Posterior vena cava (tissue), 2 donors: Measurements from ENCODE around the gene KRT36. TPM values are rescaled to one million over a fixed set of nuclear protein-coding genes. Genes with fewer than 3 reads are reported as not detected.

Source experiments
- DNase-seq: peaks from one replicate; pipeline ENCODE4 v3.0.0-alpha.2; 2020; ENCODE audit warnings: low spot score
- intact Hi-C, 2 donors: fragments of 100-400 bp; cut with DNase I; formaldehyde crosslinking; loops; one replicate each; pipeline versions ENCODE4 v1.14.1 to v1.14.2; 2022 to 2023
- total RNA-seq, 2 donors: library from RNA; stranded (reverse); fragmentation: NEBNext Ultra II Directional; extraction: Animal tissue kit (Norgen Biotek cat#: 25700); gene quantifications; one replicate each; pipeline ENCODE4 v1.2.1, GENCODE V29; 2021
- donor health status: DM: yes; HTN: yes; CAD: no.
- donor health status: DM: yes; HTN: yes; CAD: no.

The KRT36 gene
- total RNA-seq, 2 donors from 2014 or later: not detected

DNA sequence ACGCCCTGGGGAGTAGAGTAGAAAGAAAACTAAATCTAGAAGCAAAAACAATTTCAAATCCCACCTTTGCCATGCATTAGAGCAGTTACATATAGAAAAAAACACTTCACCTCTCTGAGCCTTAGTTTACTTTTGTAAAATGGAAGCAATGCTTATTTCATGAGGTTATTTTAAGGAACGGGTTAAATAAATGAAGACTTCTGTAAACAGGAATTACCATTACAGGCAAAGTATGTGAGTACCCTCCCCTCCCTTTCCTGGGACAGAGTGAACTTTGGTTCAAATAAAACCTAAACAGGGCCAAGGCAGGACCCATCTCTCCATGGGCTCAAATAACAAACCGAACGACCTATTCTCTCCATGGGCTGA is 33.5 kb upstream of the KRT36 start:
- no peak for DNase-seq
- intact Hi-C loops: no loop called here

DNA sequence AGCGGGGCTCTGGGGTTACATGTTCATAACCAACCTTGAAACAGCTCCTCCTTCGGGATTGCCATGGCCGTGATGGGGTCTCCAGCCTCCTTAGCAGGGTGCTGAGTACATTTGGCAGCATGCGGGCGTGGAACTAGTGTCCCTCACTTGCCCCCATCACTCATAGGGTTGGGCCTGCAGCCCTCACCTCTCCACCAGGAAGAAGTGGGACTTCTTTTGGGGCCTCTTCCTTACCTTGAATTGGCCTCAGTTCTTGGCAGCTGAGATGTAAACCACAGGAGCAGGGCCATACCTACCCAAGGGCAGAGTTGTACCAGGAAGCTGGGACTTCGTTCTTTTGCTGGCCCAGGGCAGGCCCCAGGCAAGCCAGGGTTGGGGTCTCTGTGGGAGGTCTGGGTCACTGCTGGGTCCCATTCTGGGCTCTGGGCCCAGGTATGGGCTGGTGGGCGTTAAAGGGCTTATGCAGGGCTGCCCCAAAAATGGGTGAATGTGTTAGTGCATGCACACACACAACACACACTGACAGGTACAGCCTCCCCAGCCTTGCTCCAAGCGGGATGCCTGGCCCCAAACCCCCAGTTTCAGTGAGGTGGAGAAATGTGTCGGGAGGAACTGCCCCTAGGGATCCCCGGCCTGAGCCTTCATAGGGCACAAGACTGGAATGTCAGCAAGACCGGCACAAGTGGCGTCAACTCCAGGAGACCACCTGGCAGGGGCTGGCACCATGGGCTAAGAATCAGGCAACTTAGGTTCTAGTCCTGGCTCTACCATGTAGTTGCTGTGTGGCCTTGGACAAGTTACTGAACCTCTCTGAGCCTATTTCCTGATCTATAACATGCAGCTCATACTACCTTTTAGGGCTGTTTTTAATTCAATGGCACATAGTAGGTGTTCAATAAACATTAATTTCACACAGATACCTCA is 32.9 kb upstream of the KRT36 start:
- intact Hi-C loops: no loop called here
- DNase-seq: no peak

GRCh38 chr17:41521574-41522261 is 32.0 kb upstream of the KRT36 start:
- intact Hi-C loops: no loop called here
- no peak for DNase-seq

- intact Hi-C loops: no loop called here
- no peak for DNase-seq
Measured at GRCh38 chr17:41520821-41521521, 31.3 kb upstream of the KRT36 start.

DNA sequence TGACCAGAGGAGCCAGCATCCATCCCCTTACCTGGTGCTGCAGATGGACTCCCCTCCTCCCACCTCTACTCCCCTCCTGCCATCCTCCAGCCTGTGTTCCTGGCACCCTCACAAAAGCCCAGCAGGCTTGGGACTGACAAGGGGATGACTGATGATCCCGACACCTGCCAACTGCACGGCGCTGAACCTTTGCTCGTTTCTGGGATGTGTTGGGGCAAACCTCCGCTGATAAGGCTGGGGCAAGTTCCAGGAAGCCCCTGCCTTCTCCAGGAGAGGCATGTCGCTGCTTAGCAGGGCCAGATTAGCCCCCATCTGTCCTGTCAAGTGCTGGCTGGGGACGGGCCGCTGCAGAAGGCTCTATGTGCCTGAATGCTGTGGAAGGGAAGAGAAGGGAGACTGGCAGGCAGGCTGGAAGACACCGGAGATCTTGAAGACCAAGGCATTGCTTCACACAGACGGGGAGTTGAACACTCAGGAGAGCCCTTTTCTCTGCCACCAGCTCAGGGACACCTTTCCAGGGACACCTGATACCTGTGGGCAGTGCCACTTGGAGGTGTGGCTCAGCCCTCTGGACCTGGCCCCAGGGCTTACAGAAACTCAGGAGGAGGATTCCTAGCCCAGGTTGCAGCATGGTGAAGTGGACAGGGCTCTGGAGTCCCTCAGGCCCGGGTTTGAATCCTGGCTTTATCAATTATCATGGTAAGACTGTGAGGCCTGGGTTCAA is 30.0 kb upstream of the KRT36 start:
- intact Hi-C loops: no loop called here
- DNase-seq: no peak

DNA sequence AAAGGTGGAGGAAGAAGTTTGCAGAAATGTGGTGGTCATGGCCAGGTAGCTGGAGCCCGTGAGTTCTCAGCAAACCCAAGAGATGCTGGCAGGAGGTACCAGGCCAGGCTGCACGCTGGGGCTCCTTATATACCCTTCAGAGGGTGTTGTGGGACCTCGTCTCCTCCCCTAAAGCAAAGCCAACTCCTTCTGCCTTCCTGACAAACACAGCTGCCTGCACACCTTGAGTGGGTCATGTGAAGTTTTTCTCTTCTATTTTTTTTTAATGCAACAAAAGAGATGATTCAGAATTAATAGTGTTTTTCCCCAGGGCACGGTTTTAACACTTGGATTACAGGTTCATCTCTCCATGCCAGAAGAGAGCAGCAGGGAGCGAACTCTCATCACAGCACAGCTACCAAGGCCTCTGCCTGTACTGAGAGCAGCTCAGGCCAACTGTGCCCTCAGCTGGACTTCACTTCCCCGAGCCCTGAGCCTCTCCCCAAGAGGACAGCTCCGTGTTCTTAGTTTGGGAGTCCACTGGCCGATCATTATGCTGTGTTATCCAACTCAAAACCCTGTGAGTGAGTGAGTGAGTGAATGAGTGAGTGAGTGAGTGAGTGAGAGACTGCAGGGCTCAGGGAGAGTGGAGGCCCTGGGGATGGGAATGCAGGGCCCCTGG is 29.2 kb upstream of the KRT36 start, which contains the start of gene KRT15:
KRT15 (minus strand) TSS at position 102 of the 661 bp plus-strand sequence; CDS start at position 39, 63 bp downstream.
- intact Hi-C loops: no loop called here
- DNase-seq: no peak

DNA sequence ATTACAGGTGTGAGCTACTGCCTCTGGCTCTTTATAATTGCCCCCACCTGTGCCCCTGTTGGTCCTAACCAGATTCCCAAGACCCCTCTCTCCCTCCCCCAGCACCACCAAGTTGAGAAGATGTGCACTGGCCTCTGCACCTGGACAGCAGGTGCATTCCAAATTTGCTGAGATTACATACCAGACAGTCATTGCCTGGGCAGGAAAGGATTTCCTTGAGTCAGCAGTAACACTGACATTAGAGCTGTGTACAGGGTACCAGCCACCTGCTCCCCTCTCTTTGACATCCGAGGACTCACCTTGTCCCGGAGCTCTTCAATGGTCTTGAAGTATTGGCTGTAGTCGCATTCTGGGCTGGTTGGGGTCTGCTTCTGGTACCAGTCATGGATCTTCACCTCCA is 28.3 kb upstream of the KRT36 start:
- DNase-seq: no peak
- intact Hi-C loops: no loop called here

DNA sequence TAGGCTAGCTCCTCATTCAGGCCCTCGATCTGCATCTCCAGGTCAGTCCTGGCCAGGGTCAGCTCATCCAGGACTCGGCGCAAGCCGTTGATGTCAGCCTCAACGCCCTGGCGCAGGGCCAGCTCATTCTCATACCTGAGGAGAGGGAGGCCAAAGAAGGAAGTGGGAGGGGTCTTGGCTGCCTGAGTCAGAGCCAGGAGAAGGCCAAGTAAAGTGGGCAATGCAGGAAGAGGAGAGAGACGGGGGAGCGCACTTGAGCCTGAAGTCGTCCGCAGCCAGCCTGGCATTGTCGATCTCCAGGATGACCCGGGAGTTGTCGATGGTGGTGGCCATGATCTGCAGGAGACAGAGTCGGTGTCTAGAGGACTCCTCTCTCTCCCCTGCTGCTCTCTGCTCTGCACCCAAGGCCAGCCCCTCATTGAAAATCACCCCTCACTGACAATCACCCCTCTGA is 27.1 kb upstream of the KRT36 start:
- intact Hi-C loops: no loop called here
- DNase-seq: no peak

DNA sequence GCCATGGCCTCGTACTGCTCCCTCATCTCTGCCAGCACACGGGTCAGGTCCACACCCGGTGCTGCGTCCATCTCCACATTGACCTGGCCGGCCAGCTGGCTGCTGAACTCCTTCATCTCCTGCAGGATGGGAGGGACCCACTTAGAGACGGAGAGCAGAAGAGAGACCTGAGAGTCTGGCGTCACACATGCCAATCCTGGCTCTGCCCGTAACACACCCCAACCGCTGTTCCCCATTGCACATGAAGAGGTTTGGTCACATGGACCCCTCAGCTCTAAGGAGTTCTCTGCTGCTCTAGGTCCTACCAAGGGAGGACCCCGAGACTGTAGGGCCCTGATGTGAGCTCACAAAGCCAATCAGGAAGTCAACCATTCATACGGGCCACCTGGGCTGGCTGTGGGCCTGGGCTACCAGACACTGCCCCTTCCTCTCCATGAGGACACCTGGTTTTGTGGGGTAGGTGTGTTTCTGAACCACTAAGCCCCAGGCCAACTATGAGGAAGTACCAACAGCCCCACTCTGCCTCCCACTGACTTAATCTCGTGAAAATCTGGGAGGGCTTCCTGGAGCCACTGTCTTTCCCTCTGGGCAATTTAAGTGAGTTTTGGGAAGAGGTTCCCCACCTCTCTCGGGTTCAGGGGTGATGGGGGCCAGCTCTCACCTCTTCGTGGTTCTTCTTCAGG is 26.6 kb upstream of the KRT36 start:
- no peak for DNase-seq
- intact Hi-C loops: no loop called here

DNA sequence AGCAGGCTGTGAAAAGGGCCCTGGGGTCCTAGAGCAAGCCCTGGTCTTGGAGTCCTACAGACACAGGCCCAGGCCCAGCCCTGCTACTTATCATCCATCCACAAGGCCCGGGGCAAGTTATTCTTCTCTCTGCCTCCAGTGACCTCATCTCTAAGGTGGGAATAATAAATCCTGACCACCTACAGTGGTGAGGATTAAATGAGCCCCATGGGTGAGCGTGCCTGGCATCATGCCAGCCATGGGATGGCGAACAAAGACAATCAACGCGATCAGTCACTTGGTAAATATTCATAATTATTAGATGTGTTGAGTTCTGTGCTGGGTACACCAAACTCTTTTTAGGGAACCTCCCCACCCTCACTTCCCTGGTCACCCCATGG is 23.4 kb upstream of the KRT36 start:
- intact Hi-C loops: no loop called here
- DNase-seq: no peak

GRCh38 chr17:41512546-41513167 is 22.9 kb upstream of the KRT36 start:
- DNase-seq: no peak
- intact Hi-C loops: no loop called here

GRCh38 chr17:41511716-41512115 is 22.0 kb upstream of the KRT36 start:
- DNase-seq: no peak
- intact Hi-C loops: no loop called here

GRCh38 chr17:41511116-41511515 is 21.4 kb upstream of the KRT36 start:
- DNase-seq: no peak
- intact Hi-C loops: no loop called here

DNA sequence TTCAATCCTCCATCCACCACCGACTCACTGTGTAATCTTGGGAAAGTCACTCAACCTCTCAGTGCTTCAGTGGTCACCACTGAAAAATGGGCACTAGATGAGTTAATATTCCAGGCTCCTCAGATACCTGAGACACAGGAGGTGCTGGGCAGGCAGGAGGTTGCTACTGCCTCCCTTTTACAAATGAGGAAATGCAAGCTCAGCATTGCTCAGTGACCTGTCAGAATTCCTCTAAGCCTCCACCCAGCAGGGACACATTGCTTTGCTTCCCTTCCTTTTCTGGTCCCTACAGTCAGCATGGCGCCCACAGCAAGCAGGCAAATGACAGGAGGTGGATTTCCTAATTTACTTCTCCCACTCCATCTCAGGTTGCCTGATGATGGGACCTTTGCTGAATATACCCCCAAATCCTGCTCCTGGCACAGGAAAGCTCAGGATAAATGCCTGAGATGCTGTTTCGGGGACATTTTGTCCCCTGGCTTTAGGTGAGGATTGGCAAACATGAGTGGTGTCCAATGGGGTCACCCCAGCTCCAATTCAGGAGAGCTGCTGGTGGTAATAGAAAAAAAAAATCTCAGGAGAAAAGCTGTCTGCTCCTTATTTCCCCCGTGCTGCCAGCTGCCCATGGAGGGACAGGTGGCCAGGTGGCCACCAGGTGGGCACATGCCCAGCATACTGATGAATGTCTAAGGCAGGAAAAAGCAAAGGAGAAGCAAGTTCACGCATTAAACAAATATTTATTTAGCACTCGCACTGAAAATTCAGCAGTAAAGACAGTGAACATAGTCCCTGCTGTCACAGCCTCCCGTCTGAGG is 20.7 kb upstream of the KRT36 start:
- no peak for DNase-seq
- intact Hi-C loops: no loop called here

DNA sequence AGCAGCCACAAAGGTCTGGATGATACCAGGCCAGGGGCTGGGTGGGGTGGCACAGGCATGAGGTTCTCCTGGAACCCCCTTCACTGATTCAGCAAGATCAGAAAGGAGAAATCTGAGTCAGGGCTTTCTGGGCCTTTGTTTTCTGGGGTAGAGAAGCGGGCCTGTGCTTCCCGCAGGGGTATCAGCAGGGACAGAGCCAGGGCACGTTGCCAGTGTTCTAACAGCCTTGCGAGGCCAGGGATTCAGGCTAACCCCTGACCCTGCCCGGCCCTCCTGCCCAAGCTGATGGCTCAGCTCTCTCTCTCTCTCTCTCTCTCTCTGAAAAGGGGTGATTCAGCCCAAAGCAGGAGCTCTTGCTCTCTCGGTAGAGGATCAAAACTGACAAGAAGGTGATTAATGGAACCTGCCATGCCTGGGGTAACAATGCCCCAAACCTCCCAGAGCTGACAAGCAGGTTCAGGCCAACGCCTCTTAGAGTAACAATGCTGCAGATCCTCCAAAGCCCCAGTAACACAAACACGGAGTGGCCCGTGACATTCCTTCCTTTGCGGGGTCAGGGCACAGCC is 17.7 kb upstream of the KRT36 start:
- no peak for DNase-seq
- intact Hi-C loops: no loop called here

DNA sequence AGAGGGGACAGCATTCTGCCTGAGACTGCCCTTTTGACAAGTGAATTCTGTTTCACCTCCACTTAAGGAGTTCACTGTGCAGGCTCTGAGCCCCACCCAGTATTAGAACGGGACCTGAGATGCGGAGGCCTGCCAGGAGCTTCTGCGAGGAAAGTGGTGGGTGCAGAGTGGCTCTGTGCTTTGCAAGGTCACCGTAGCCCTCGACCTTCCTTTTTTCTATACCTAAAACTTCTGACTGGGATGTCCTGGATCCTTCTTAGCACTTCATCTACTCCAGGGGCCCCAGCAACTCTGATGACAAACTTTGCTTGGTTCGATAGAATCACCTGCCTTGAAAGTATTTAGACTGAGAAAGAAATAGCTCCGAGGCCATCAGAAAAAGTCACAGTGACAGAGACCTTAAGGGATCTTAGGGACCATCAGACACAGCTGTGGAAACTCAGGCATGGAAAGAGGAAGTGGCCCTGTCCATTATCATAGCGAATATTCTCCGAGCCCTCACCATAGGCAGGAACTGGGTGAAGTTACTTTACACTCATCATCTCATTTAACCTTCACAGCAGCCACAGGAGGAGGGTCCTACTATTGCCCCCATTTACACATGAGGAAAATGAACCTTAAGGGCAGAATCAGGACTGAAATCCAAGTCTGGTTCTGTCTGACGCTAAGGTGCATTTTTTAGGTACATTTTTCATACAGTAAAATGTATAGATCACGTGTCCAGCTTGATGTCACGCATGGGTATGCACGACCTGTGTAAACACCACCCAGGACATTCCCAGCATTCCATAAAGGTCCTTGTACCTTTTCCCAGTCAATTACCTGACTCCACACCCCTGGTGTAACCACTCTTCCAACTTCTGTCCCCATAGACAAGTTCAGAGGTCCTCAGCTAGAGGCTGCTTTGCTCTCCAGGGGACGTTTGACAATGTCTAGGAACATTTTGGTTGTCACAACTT is 16.4 kb upstream of the KRT36 start:
- no peak for DNase-seq
- intact Hi-C loops: no loop called here
